GM19395 (cell line): Measurements from ENCODE around the gene MAPK10.

Experiments used
- ATAC-seq: cut with Tn5 transposase; IDR thresholded peaks from one replicate; pipeline ENCODE4 v1.9.1; 2021; ENCODE audit warnings: mild to moderate bottlenecking, moderate library complexity; ENCODE audit not compliant: unreplicated experiment

The MAPK10 gene

DNA sequence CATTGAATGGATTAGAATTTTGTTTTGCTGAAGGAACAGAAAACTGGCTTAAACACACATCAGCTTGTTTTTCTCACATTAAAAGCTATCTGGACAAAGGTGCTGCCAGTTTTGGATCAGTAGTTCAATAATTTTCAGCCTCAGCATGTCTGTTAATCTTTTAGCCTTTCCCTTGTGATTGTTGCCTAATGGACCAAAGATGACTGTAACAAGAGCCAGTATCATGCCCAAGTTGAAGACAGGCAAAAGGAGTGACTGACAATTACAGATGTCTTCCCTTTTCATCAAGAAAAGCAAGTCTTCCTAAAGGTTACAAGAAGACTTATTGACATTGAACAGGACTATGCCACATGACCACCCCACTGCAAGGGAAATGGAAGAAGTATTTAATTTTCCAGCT is 419.7 kb downstream of the MAPK10 start:
- no peak for ATAC-seq
